ENCODE results near the gene OAF. TPM values are rescaled to one million over a fixed set of nuclear protein-coding genes. Genes with fewer than 3 reads are reported as not detected.

OAF gene
- total and polyA plus RNA-seq, 9 donors, result 26.6 to 170 (median 66.3) TPM

GRCh38 chr11:120188811-120189455 lies 21.9 kb upstream of the OAF start:
- no peaks in the 10 kb centered on the region for H3K9me3 ChIP-seq
- intact Hi-C loops (cut with DNase I), result no loop called here
- peak overlapping the region in 1 of 2 donors; percentile 82 for H3K27ac ChIP-seq
- H3K36me3 ChIP-seq, result no peaks in the 10 kb centered on the region
- 80 to 86% (median 83%) methylated on average over 4 of the region's 4 CpGs for WGBS, 3 donors
- TF ChIP-seq CTCF (IDR thresholded peaks at IDR 0.05), result no peak
- DNase-seq, result peak in 3 of 5 donors; percentile 11 to 15 (median 13)
- H3K4me3 ChIP-seq, result no peak overlapping the region
- peaks cover 45% of the 10 kb centered on the region for H3K4me1 ChIP-seq (ENCODE audit: insufficient read depth)
- H3K27me3 ChIP-seq, result no peaks in the 10 kb centered on the region

GRCh38 chr11:120191058-120191457 lies 19.8 kb upstream of the OAF start:
- WGBS, 3 donors, result 90 to 95% (median 91%) methylated on average over 4 of the region's 4 CpGs
- H3K4me1 ChIP-seq (ENCODE audit: insufficient read depth), result peaks cover 32% of the 10 kb centered on the region
- no peak overlapping the region for H3K27ac ChIP-seq
- TF ChIP-seq EP300 (IDR thresholded peaks at IDR 0.05), result no peak
- TF ChIP-seq POLR2A (IDR thresholded peaks at IDR 0.05), result no peak
- TF ChIP-seq CTCF (IDR thresholded peaks at IDR 0.05), result no peak
- intact Hi-C loops (cut with DNase I), result no loop called here
- H3K36me3 ChIP-seq, result no peaks in the 10 kb centered on the region
- peak in 1 of 5 donors; percentile 11 for DNase-seq
- no peaks in the 10 kb centered on the region for H3K27me3 ChIP-seq
- no peaks in the 10 kb centered on the region for H3K9me3 ChIP-seq
- H3K4me3 ChIP-seq, result no peak overlapping the region

GRCh38 chr11:120192831-120193625 lies 17.8 kb upstream of the OAF start:
- Histone ChIP-seq H3K4me1 (ENCODE audit: insufficient read depth) (peaks cover 12% of the 10 kb centered on the region), H3K9me3 (no peaks in the 10 kb centered on the region), H3K36me3 (no peaks in the 10 kb centered on the region), H3K27me3 (no peaks in the 10 kb centered on the region), H3K4me3 (no peak overlapping the region), H3K27ac (no peak overlapping the region)
- TF ChIP-seq POLR2A (IDR thresholded peaks at IDR 0.05) (no peak), EP300 (IDR thresholded peaks at IDR 0.05) (no peak), CTCF (IDR thresholded peaks at IDR 0.05) (no peak)
- WGBS, 3 donors, result 32 to 53% (median 32%) methylated on average over 11 to 15 of the region's 15 CpGs
- peak in 3 of 5 donors; percentile 34 to 63 (median 38) for DNase-seq
- intact Hi-C loops (cut with DNase I), result no loop called here

GRCh38 chr11:120194166-120194565 lies 16.7 kb upstream of the OAF start:
- 95 to 100% (median 96%) methylated on average over 4 of the region's 4 CpGs for WGBS, 3 donors
- H3K36me3 ChIP-seq, result no peaks in the 10 kb centered on the region
- H3K4me1 ChIP-seq (ENCODE audit: insufficient read depth), result peaks cover 6% of the 10 kb centered on the region
- H3K27me3 ChIP-seq, result no peaks in the 10 kb centered on the region
- intact Hi-C loops (cut with DNase I), result no loop called here
- H3K4me3 ChIP-seq, result no peak overlapping the region
- H3K9me3 ChIP-seq, result no peaks in the 10 kb centered on the region
- DNase-seq, result peak in 1 of 5 donors; percentile 19
- H3K27ac ChIP-seq, result no peak overlapping the region
- no peak for TF ChIP-seq POLR2A (IDR thresholded peaks at IDR 0.05)
- TF ChIP-seq CTCF (IDR thresholded peaks at IDR 0.05), result no peak
- TF ChIP-seq EP300 (IDR thresholded peaks at IDR 0.05), result no peak
